PC-3 (cell line): ENCODE measurements around the gene DDC. TPM values are rescaled to one million over a fixed set of nuclear protein-coding genes. Genes with fewer than 3 reads are reported as not detected.

Experiments
- ATAC-seq: fragments of 200-7000 bp; cut with Tn5 transposase; 2 replicates; pipeline ENCODE4 v1.9.1; 2020; ENCODE audit warnings: mild to moderate bottlenecking, moderate library complexity
- BruUV-seq: library from RNA; stranded (reverse); fragments of 400-500 nt; replicated peaks from 2 replicates; lab custom pipeline; 2021; lab: Mats Ljungman, UMichigan
- CTCF ChIA-PET: fragments of 300-600 bp; sonication (Branson Sonifier 250); formaldehyde crosslinking; loops from one replicate; lab custom pipeline; 2022; ENCODE audit warnings: antibody characterized with exemption; lab: Charles Lee
- POLR2A ChIA-PET: fragments of 300-600 bp; sonication (Branson Sonifier 250); formaldehyde crosslinking; loops from one replicate; lab custom pipeline; 2022; ENCODE audit warnings: antibody characterized with exemption; ENCODE audit not compliant: unreplicated experiment; lab: Charles Lee
- DNase-seq: peaks from one replicate; pipeline ENCODE4 v3.0.0-alpha.2; 2015
- H2AFZ ChIP-seq: fragments of 300-600 bp; sonication (generic); 2 replicates; pipeline ENCODE4 v1.6.0; 2016; ENCODE audit warnings: antibody characterized with exemption, low read length
- H3F3A ChIP-seq: fragments of 300-600 bp; sonication (generic); one replicate; pipeline ENCODE4 v1.6.0; 2017; ENCODE audit warnings: antibody characterized with exemption, low read length, control low read depth, mild to moderate bottlenecking; ENCODE audit not compliant: unreplicated experiment
- H3K27ac ChIP-seq: fragments of 300-600 bp; sonication (generic); 2 replicates; pipeline ENCODE4 v1.5.1; 2016; ENCODE audit warnings: mild to moderate bottlenecking, low read length
- H3K27me3 ChIP-seq: fragments of 300-600 bp; sonication (generic); 2 replicates; pipeline ENCODE4 v1.6.1; 2016; ENCODE audit warnings: low read length, mixed read lengths
- H3K36me3 ChIP-seq: fragments of 300-600 bp; sonication (generic); 2 replicates; pipeline ENCODE4 v1.6.1; 2016; ENCODE audit warnings: low read depth, mixed run types, low read length, mixed read lengths
- H3K4me1 ChIP-seq: fragments of 300-600 bp; sonication (generic); 2 replicates; pipeline ENCODE4 v1.5.1; 2016; ENCODE audit warnings: low read length; ENCODE audit not compliant: insufficient read depth
- H3K4me2 ChIP-seq: fragments of 300-600 bp; sonication (generic); 2 replicates; pipeline ENCODE4 v1.6.0; 2016; ENCODE audit warnings: low read length
- H3K4me3 ChIP-seq: fragments of 300-600 bp; sonication (generic); 2 replicates; pipeline ENCODE4 v1.5.1; 2016; ENCODE audit warnings: mild to moderate bottlenecking, low read length, mixed read lengths
- H3K79me2 ChIP-seq: fragments of 300-600 bp; sonication (generic); 2 replicates; pipeline ENCODE4 v1.6.1; 2017; ENCODE audit warnings: low read length, mixed read lengths
- H3K9ac ChIP-seq: fragments of 300-600 bp; sonication (generic); 2 replicates; pipeline ENCODE4 v1.6.0; 2016; ENCODE audit warnings: mild to moderate bottlenecking, low read length
- H3K9me2 ChIP-seq: fragments of 300-600 bp; sonication (generic); replicated peaks from 2 replicates; pipeline ENCODE4 v1.6.1; 2016; ENCODE audit warnings: mixed run types, low read length, mixed read lengths
- H3K9me3 ChIP-seq: fragments of 300-600 bp; sonication (generic); 2 replicates; pipeline ENCODE4 v1.6.1; 2016; ENCODE audit warnings: low read length, mixed read lengths
- H4K20me1 ChIP-seq: fragments of 300-600 bp; sonication (generic); 2 replicates; pipeline ENCODE4 v1.6.1; 2016; ENCODE audit warnings: low read length, mixed read lengths
- EZH2 ChIP-seq: fragments of 300-600 bp; sonication (generic); IDR thresholded peaks from one replicate; pipeline ENCODE4 v1.6.1; 2017; ENCODE audit warnings: antibody characterized with exemption, mild to moderate bottlenecking, low read length; ENCODE audit not compliant: unreplicated experiment
- EZH2phosphoT487 ChIP-seq: fragments of 300-600 bp; sonication (generic); IDR thresholded peaks from 2 replicates; pipeline ENCODE4 v1.6.1; 2018; ENCODE audit warnings: mild to moderate bottlenecking, antibody characterized with exemption, low read length, borderline replicate concordance
- intact Hi-C: fragments of 100-400 bp; cut with micrococcal nuclease; formaldehyde crosslinking; loops from 2 replicates; pipeline ENCODE4 v1.9.0; 2023
- total RNA-seq: library from RNA; depleted of rRNA; stranded (reverse); fragments of >200 nt; gene quantifications from 2 replicates; pipeline ENCODE4 v1.2.3, GENCODE V29; 2014
- TF ChIP-seq, protein P1 (sequence below): fragments of 300-600 bp; sonication (generic); conservative IDR thresholded peaks from 2 replicates; pipeline ENCODE4 v1.5.1; 2017; ENCODE audit warnings: antibody characterized with exemption, low read depth, mild to moderate bottlenecking, low read length

The DDC gene
- total RNA-seq, 1 experiment from 2014 or later: not detected

DNA sequence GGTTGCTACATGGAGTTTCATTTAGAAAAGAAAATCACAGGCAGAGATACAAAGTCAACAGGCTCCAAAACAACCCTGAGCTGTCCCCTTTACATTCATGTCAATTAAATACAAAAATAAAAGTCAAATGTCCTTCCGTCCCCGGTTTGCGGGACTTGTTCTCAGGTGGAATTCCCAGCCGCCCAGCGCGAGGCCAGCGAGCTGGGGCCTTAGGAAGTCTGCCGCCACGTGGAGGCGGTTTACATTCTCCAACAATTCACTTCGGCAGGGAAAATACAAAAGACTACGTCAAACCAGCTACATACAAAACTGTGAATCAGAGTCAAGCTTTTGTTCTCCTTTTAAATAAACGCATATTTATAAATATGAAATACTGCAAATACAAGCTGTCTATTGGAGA lies 25.3 kb upstream of the DDC start:
- no peak overlapping the region for H3K4me2 ChIP-seq
- ATAC-seq: no peak
- H3K27ac ChIP-seq: no peak overlapping the region
- H3K9ac ChIP-seq: no peak overlapping the region
- no peak for DNase-seq
- intact Hi-C loops: no loop called here
- no peaks in the 10 kb centered on the region for H3K9me2 ChIP-seq
- H3K79me2 ChIP-seq: no peaks in the 10 kb centered on the region
- H3K27me3 ChIP-seq: no peaks in the 10 kb centered on the region
- no peak overlapping the region for H2AFZ ChIP-seq
- H3K4me3 ChIP-seq: no peak overlapping the region
- H3K4me1 ChIP-seq: no peaks in the 10 kb centered on the region; the same call in 1 of the 2 replicates
- no peaks in the 10 kb centered on the region for H3K36me3 ChIP-seq
- no peaks in the 10 kb centered on the region for H4K20me1 ChIP-seq
- ChIA-PET CTCF (no interaction called here), POLR2A (interaction anchor here (0.7 kb wide), 1 partner anchor 14 kb away, joined by 3 read pairs; no protein-coding TSS in a partner anchor)
- H3F3A ChIP-seq: no peaks in the 10 kb centered on the region
- no TSS peak for BruUV-seq
- TF ChIP-seq EZH2phosphoT487 (no peak), EZH2 (no peak)
- TF ChIP-seq, protein P1, sequence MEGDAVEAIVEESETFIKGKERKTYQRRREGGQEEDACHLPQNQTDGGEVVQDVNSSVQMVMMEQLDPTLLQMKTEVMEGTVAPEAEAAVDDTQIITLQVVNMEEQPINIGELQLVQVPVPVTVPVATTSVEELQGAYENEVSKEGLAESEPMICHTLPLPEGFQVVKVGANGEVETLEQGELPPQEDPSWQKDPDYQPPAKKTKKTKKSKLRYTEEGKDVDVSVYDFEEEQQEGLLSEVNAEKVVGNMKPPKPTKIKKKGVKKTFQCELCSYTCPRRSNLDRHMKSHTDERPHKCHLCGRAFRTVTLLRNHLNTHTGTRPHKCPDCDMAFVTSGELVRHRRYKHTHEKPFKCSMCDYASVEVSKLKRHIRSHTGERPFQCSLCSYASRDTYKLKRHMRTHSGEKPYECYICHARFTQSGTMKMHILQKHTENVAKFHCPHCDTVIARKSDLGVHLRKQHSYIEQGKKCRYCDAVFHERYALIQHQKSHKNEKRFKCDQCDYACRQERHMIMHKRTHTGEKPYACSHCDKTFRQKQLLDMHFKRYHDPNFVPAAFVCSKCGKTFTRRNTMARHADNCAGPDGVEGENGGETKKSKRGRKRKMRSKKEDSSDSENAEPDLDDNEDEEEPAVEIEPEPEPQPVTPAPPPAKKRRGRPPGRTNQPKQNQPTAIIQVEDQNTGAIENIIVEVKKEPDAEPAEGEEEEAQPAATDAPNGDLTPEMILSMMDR: no peak
- no peaks in the 10 kb centered on the region for H3K9me3 ChIP-seq

DNA sequence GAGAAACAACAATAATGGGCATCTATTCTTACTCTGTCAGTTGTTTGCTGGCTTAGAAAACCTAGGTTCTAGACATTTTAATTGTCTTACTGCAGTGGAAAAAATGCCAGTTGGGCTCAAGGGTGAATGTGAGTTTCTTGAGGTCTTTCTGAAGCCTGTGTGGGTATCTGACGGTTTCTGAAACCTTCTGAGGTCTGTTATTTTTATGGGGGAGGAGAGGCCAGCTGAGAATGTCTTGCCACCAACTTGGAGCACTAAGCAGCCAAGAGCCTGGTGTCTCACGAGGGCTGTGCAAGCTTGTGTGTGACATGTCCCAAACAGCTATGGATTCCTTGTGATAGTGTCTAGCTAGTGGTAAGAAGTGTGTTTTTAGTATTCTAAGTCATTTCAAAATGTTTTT lies 24.2 kb upstream of the DDC start:
- DNase-seq: no peak
- ChIA-PET CTCF (no interaction called here), POLR2A (no interaction called here)
- no TSS peak for BruUV-seq
- Histone ChIP-seq H3F3A (no peaks in the 10 kb centered on the region), H2AFZ (no peak overlapping the region), H3K9ac (no peak overlapping the region), H3K9me3 (no peaks in the 10 kb centered on the region), H4K20me1 (no peaks in the 10 kb centered on the region), H3K27me3 (no peaks in the 10 kb centered on the region), H3K27ac (no peak overlapping the region), H3K4me2 (no peak overlapping the region), H3K79me2 (no peaks in the 10 kb centered on the region), H3K4me1 (no peaks in the 10 kb centered on the region; the same call in 1 of the 2 replicates), H3K4me3 (no peak overlapping the region), H3K36me3 (no peaks in the 10 kb centered on the region), H3K9me2 (no peaks in the 10 kb centered on the region)
- no peak; the same call in 1 of the 2 replicates for ATAC-seq
- intact Hi-C loops: loop anchor here (5.0 kb wide), 1 partner anchor 122 kb away; no protein-coding TSS in a partner anchor
- TF ChIP-seq, protein P1: no peak
- TF ChIP-seq EZH2phosphoT487 (no peak), EZH2 (no peak)

DNA sequence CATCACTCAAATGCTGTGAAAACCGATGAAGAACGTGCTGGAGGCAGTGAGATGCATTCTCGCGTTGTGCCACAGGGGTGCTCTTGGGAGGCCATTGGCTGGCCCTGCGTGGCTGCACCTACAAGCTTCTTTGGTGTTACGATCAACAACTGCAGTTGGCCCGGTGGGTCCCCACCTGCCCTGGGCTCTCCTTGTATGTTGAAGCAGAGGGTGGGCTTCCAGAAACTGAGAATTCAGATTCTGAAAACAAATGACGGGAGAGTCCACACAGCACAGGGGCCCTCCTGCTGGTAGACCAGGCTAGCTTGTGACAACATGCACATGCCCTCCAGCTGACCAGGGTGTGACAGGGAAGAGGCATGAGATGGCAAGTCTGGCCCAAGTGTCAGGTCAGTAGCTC lies 23.7 kb upstream of the DDC start:
- no peak overlapping the region for H3K4me3 ChIP-seq
- ChIA-PET POLR2A (no interaction called here), CTCF (interaction anchor here (0.6 kb wide), 1 partner anchor 122 kb away, joined by 3 read pairs; no protein-coding TSS in a partner anchor)
- no peaks in the 10 kb centered on the region for H4K20me1 ChIP-seq
- no peak overlapping the region for H3K27ac ChIP-seq
- no peaks in the 10 kb centered on the region for H3F3A ChIP-seq
- no peaks in the 10 kb centered on the region for H3K9me2 ChIP-seq
- no peaks in the 10 kb centered on the region for H3K36me3 ChIP-seq
- no peaks in the 10 kb centered on the region for H3K27me3 ChIP-seq
- intact Hi-C loops: loop anchor here (5.0 kb wide), 1 partner anchor 122 kb away; no protein-coding TSS in a partner anchor
- no peak overlapping the region for H3K9ac ChIP-seq
- no TSS peak for BruUV-seq
- H3K4me1 ChIP-seq: no peaks in the 10 kb centered on the region; the same call in 1 of the 2 replicates
- DNase-seq: no peak
- no peak overlapping the region for H2AFZ ChIP-seq
- TF ChIP-seq, protein P1: peak; percentile 42; the same call in 1 of the 2 replicates
- no peak for TF ChIP-seq EZH2phosphoT487
- H3K4me2 ChIP-seq: no peak overlapping the region
- 0 out of 2 replicates have a peak, but pooled peaks cover 4% of the 10 kb centered on the region for H3K9me3 ChIP-seq
- no peaks in the 10 kb centered on the region for H3K79me2 ChIP-seq
- ATAC-seq: peak; percentile 56
